Trophoblast cell (in vitro differentiated cells and primary cell): ENCODE results near the gene HES4.

Source experiments
- DNase-seq, 2 donors: peaks; one replicate each; pipeline ENCODE4 v3.0.0-alpha.2; 2016
- H2AFZ ChIP-seq: 2 replicates; pipeline ENCODE4 v1.6.1; 2013; ENCODE audit warnings: low read length, moderate library complexity, mild to moderate bottlenecking; ENCODE audit not compliant: insufficient read depth, poor library complexity
- H2AK5ac ChIP-seq: 2 replicates; pipeline ENCODE4 v1.6.1; 2013; ENCODE audit warnings: mild to moderate bottlenecking, low read length
- H2BK120ac ChIP-seq: 2 replicates; pipeline ENCODE4 v1.6.1; 2013; ENCODE audit warnings: low read length, mild to moderate bottlenecking, moderate library complexity; ENCODE audit not compliant: insufficient read depth, poor library complexity
- H2BK12ac ChIP-seq: 2 replicates; pipeline ENCODE4 v1.6.1; 2013; ENCODE audit warnings: mild to moderate bottlenecking, low read length, moderate library complexity
- H2BK5ac ChIP-seq: 2 replicates; pipeline ENCODE4 v1.6.1; 2013; ENCODE audit warnings: low read length, low read depth, moderate library complexity, mild to moderate bottlenecking; ENCODE audit not compliant: poor library complexity
- H3K14ac ChIP-seq: 2 replicates; pipeline ENCODE4 v1.6.1; 2013; ENCODE audit warnings: mild to moderate bottlenecking, low read length
- H3K18ac ChIP-seq: 2 replicates; pipeline ENCODE4 v1.6.1; 2013; ENCODE audit warnings: mild to moderate bottlenecking, low read length
- H3K23ac ChIP-seq: 2 replicates; pipeline ENCODE4 v1.6.1; 2013; ENCODE audit warnings: low read length
- H3K27ac ChIP-seq: 2 replicates; pipeline ENCODE4 v1.5.1; 2013; ENCODE audit warnings: low read depth, mild to moderate bottlenecking, inconsistent platforms, low read length, moderate library complexity
- H3K27me3 ChIP-seq: 2 replicates; pipeline ENCODE4 v1.6.1; 2013; ENCODE audit warnings: inconsistent platforms, mild to moderate bottlenecking, low read length, moderate library complexity; ENCODE audit not compliant: insufficient read depth
- H3K36me3 ChIP-seq, 2 experiments: 1 replicate in 1 of 2; 2 replicates in 1 of 2; pipeline ENCODE4 v1.6.1; 2013; ENCODE audit warnings: low read length in 2 of 2, mild to moderate bottlenecking in 2 of 2, moderate library complexity in 1 of 2; ENCODE audit not compliant: insufficient read depth in 2 of 2, control insufficient read depth in 1 of 2
- H3K4ac ChIP-seq: 2 replicates; pipeline ENCODE4 v1.6.1; 2013; ENCODE audit warnings: low read depth, mild to moderate bottlenecking, low read length, moderate library complexity
- H3K4me1 ChIP-seq, 2 experiments: 1 replicate in 1 of 2; 2 replicates in 1 of 2; pipeline ENCODE4 v1.6.1; 2013; ENCODE audit warnings: low read length in 2 of 2, mild to moderate bottlenecking in 2 of 2, moderate library complexity in 1 of 2; ENCODE audit not compliant: insufficient read depth in 2 of 2, control insufficient read depth in 1 of 2
- H3K4me2 ChIP-seq: 2 replicates; pipeline ENCODE4 v1.6.1; 2013; ENCODE audit warnings: inconsistent platforms, mild to moderate bottlenecking, low read length, moderate library complexity
- H3K4me3 ChIP-seq: 2 replicates; pipeline ENCODE4 v1.5.1; 2013; ENCODE audit warnings: mild to moderate bottlenecking, low read depth, low read length, inconsistent platforms
- H3K79me1 ChIP-seq: one replicate; pipeline ENCODE4 v1.6.1; 2013; ENCODE audit warnings: low read length
- H3K79me2 ChIP-seq: 2 replicates; pipeline ENCODE4 v1.6.1; 2013; ENCODE audit warnings: low read length, mild to moderate bottlenecking; ENCODE audit not compliant: control insufficient read depth, insufficient read depth, poor library complexity
- H3K9ac ChIP-seq: 2 replicates; pipeline ENCODE4 v1.6.1; 2013; ENCODE audit warnings: mild to moderate bottlenecking, low read length
- H3K9me3 ChIP-seq: 2 replicates; pipeline ENCODE4 v1.6.1; 2013; ENCODE audit warnings: low read depth, mild to moderate bottlenecking, control low read depth, inconsistent platforms, low read length; ENCODE audit not compliant: insufficient read depth
- H4K12ac ChIP-seq: 2 replicates; pipeline ENCODE4 v1.6.1; 2013; ENCODE audit warnings: low read depth, mild to moderate bottlenecking, low read length, moderate library complexity
- H4K8ac ChIP-seq: 2 replicates; pipeline ENCODE4 v1.6.1; 2013; ENCODE audit warnings: low read depth, mild to moderate bottlenecking, low read length, moderate library complexity
- H4K91ac ChIP-seq: one replicate; pipeline ENCODE4 v1.6.1; 2013; ENCODE audit warnings: low read depth, mild to moderate bottlenecking, low read length, moderate library complexity
- whole genome bisulfite sequencing: extraction: QIAGEN DNeasy Blood & Tissue Kit; methylation state at CpG from one replicate; pipeline ENCODE4 v1.1.7; 2013; ENCODE audit warnings: missing lambda C conversion rate; ENCODE audit not compliant: insufficient read length, insufficient coverage; ENCODE audit errors: extremely low coverage; 5-methylcytosine and 5-hydroxymethylcytosine counted together

Gene HES4

GRCh38 chr1:970242-970972, 29.5 kb downstream of the HES4 start:
- no peak overlapping the region for H4K91ac ChIP-seq
- no peak overlapping the region for H2BK12ac ChIP-seq
- H3K14ac ChIP-seq: no peak overlapping the region
- H2BK120ac ChIP-seq: no peak overlapping the region
- H4K8ac ChIP-seq: no peak overlapping the region
- H3K4me1 ChIP-seq: peaks cover 18 to 24% of the 10 kb centered on the region in 2 experiments
- no peak overlapping the region for H3K23ac ChIP-seq
- no peak overlapping the region for H3K4me2 ChIP-seq
- H2AFZ ChIP-seq: no peak overlapping the region
- DNase-seq: no peak
- no peak overlapping the region for H2AK5ac ChIP-seq
- no peak overlapping the region for H3K27ac ChIP-seq
- H3K27me3 ChIP-seq: peaks cover 3% of the 10 kb centered on the region
- H3K4ac ChIP-seq: no peak overlapping the region
- H3K79me2 ChIP-seq: no peaks in the 10 kb centered on the region
- peaks cover 1% of the 10 kb centered on the region for H3K9me3 ChIP-seq
- no peak overlapping the region for H3K4me3 ChIP-seq
- no peak overlapping the region for H4K12ac ChIP-seq
- H3K79me1 ChIP-seq: peaks cover 4% of the 10 kb centered on the region
- WGBS: no CpG with 5 or more reads among the region's 33 CpGs
- H3K9ac ChIP-seq: no peak overlapping the region
- no peak overlapping the region for H3K18ac ChIP-seq
- no peak overlapping the region for H2BK5ac ChIP-seq
- H3K36me3 ChIP-seq: peaks cover under 1% of the 10 kb centered on the region in 2 experiments

- Histone ChIP-seq H3K27ac (no peak overlapping the region), H3K23ac (peak overlapping the region; percentile 98), H3K4me3 (peak overlapping the region; percentile 31), H3K9me3 (peaks cover 1% of the 10 kb centered on the region), H3K4ac (no peak overlapping the region), H3K18ac (no peak overlapping the region), H4K8ac (no peak overlapping the region), H2BK120ac (no peak overlapping the region), H4K12ac (no peak overlapping the region), H3K14ac (no peak overlapping the region), H3K36me3 (peaks cover 3 to 8% of the 10 kb centered on the region in 2 experiments), H3K27me3 (peaks cover 3% of the 10 kb centered on the region), H3K79me2 (no peaks in the 10 kb centered on the region), H2BK12ac (no peak overlapping the region), H3K4me2 (no peak overlapping the region), H2AK5ac (no peak overlapping the region), H2BK5ac (no peak overlapping the region), H3K79me1 (peaks cover 4% of the 10 kb centered on the region), H3K9ac (peak overlapping the region; percentile 36), H4K91ac (no peak overlapping the region), H3K4me1 (peaks cover 18 to 23% of the 10 kb centered on the region in 2 experiments), H2AFZ (no peak overlapping the region)
- WGBS: no CpG with 5 or more reads among the region's 15 CpGs
- DNase-seq: no peak
Measured at GRCh38 chr1:969260-969855, 30.5 kb downstream of the HES4 start.

- Histone ChIP-seq H4K12ac (no peak overlapping the region), H3K27ac (no peak overlapping the region), H3K23ac (no peak overlapping the region), H3K27me3 (peaks cover 3% of the 10 kb centered on the region), H2AK5ac (no peak overlapping the region), H3K9ac (no peak overlapping the region), H3K36me3 (peaks cover 15 to 23% of the 10 kb centered on the region in 2 experiments), H2BK12ac (no peak overlapping the region), H4K8ac (no peak overlapping the region), H3K4me3 (no peak overlapping the region), H2BK120ac (no peak overlapping the region), H3K79me1 (peaks cover 4% of the 10 kb centered on the region), H2AFZ (no peak overlapping the region), H3K14ac (no peak overlapping the region), H3K18ac (no peak overlapping the region), H3K79me2 (no peaks in the 10 kb centered on the region), H2BK5ac (no peak overlapping the region), H3K4me1 (peaks cover 18 to 23% of the 10 kb centered on the region in 2 experiments), H3K9me3 (peaks cover 1% of the 10 kb centered on the region), H3K4ac (no peak overlapping the region), H4K91ac (no peak overlapping the region), H3K4me2 (no peak overlapping the region)
- WGBS: no CpG with 5 or more reads among the region's 23 CpGs
- DNase-seq: no peak
Measured at GRCh38 chr1:967466-968343, 32.2 kb downstream of the HES4 start.

GRCh38 chr1:966704-967300, 33.1 kb downstream of the HES4 start:
- Histone ChIP-seq H2BK12ac (no peak overlapping the region), H2AK5ac (peak overlapping the region; percentile 22), H3K27me3 (peaks cover 3% of the 10 kb centered on the region), H3K36me3 (peaks cover 23 to 31% of the 10 kb centered on the region in 2 experiments), H3K4ac (no peak overlapping the region), H4K91ac (peak overlapping the region; percentile 80), H2BK120ac (peak overlapping the region; percentile 65), H3K79me1 (peaks cover 4% of the 10 kb centered on the region), H2BK5ac (peak overlapping the region; percentile 28), H3K4me1 (peaks cover 18 to 23% of the 10 kb centered on the region in 2 experiments), H3K9ac (peak overlapping the region; percentile 1), H3K9me3 (peaks cover 1% of the 10 kb centered on the region), H2AFZ (peak overlapping the region; percentile 32), H3K79me2 (no peaks in the 10 kb centered on the region), H3K18ac (peak overlapping the region; percentile 10), H4K12ac (peak overlapping the region; percentile 57), H4K8ac (peak overlapping the region; percentile 79), H3K4me3 (peak overlapping the region; percentile 64), H3K27ac (no peak overlapping the region), H3K23ac (no peak overlapping the region), H3K4me2 (peak overlapping the region; percentile 79), H3K14ac (peak overlapping the region; percentile 85)
- peak; percentile 65 to 75 for DNase-seq
- WGBS: no CpG with 5 or more reads among the region's 60 CpGs
